DND-41 (cell line): ENCODE results near the gene COG6.

ENCODE experiments used
- ATAC-seq: fragments of 200-7000 bp; cut with Tn5 transposase; 3 replicates; pipeline ENCODE4 v1.9.1; 2021; ENCODE audit warnings: low read depth; ENCODE audit not compliant: insufficient read depth
- DNase-seq: peaks from one replicate; pipeline ENCODE4 v3.0.0-alpha.2; 2020
- H2AFZ ChIP-seq: 2 replicates; pipeline ENCODE4 v1.6.0; 2012; ENCODE audit warnings: low read depth, low read length
- H3K27ac ChIP-seq: 2 replicates; pipeline ENCODE4 v1.5.1; 2012; ENCODE audit warnings: low read length, inconsistent platforms
- H3K27me3 ChIP-seq: fragments of 200-600 bp; sonication (generic); 2 replicates; pipeline ENCODE4 v1.6.0; 2012; ENCODE audit warnings: low read length, mild to moderate bottlenecking, inconsistent platforms; ENCODE audit not compliant: insufficient read depth, poor library complexity
- H3K36me3 ChIP-seq: 2 replicates; pipeline ENCODE4 v1.5.1; 2012; ENCODE audit warnings: low read length, inconsistent platforms; ENCODE audit not compliant: insufficient read depth
- H3K4me1 ChIP-seq: 2 replicates; pipeline ENCODE4 v1.5.1; 2012; ENCODE audit warnings: mild to moderate bottlenecking, low read length; ENCODE audit not compliant: insufficient read depth
- H3K4me2 ChIP-seq: 2 replicates; pipeline ENCODE4 v1.6.0; 2012; ENCODE audit warnings: mild to moderate bottlenecking, moderate library complexity, low read length, inconsistent platforms; ENCODE audit not compliant: insufficient read depth
- H3K4me3 ChIP-seq, 2 experiments: fragments of 200-600 bp in 1 of 2; shearing (Covaris generic) in 1 of 2; 2 replicates each; pipeline ENCODE4 v1.5.1; 2012 to 2016; ENCODE audit warnings: inconsistent platforms in 2 of 2, low read length in 2 of 2, mild to moderate bottlenecking in 2 of 2, low read depth in 1 of 2, moderate library complexity in 1 of 2
- H3K79me2 ChIP-seq: 2 replicates; pipeline ENCODE4 v1.6.0; 2012; ENCODE audit warnings: low read length, inconsistent platforms; ENCODE audit not compliant: insufficient read depth
- H3K9ac ChIP-seq: 2 replicates; pipeline ENCODE4 v1.6.0; 2012; ENCODE audit warnings: low read depth, mild to moderate bottlenecking, inconsistent platforms, low read length, moderate library complexity
- H3K9me3 ChIP-seq: 2 replicates; pipeline ENCODE4 v1.5.1; 2012; ENCODE audit warnings: low read length, moderate library complexity, mild to moderate bottlenecking, inconsistent platforms; ENCODE audit not compliant: insufficient read depth, severe bottlenecking
- H4K20me1 ChIP-seq: 2 replicates; pipeline ENCODE4 v1.6.0; 2012; ENCODE audit warnings: low read length; ENCODE audit not compliant: insufficient read depth
- EZH2 ChIP-seq: IDR thresholded peaks from 3 replicates; pipeline ENCODE4 v1.6.1; 2012; ENCODE audit warnings: borderline replicate concordance, low read depth, mild to moderate bottlenecking, moderate library complexity, low read length, inconsistent platforms; ENCODE audit not compliant: severe bottlenecking
- TF ChIP-seq, protein P1 (sequence below): IDR thresholded peaks from 2 replicates; pipeline ENCODE4 v1.5.1; 2012; ENCODE audit warnings: borderline replicate concordance, low read length, moderate library complexity, mild to moderate bottlenecking; ENCODE audit not compliant: poor library complexity, severe bottlenecking; ENCODE audit errors: extremely low read depth

COG6 gene

DNA sequence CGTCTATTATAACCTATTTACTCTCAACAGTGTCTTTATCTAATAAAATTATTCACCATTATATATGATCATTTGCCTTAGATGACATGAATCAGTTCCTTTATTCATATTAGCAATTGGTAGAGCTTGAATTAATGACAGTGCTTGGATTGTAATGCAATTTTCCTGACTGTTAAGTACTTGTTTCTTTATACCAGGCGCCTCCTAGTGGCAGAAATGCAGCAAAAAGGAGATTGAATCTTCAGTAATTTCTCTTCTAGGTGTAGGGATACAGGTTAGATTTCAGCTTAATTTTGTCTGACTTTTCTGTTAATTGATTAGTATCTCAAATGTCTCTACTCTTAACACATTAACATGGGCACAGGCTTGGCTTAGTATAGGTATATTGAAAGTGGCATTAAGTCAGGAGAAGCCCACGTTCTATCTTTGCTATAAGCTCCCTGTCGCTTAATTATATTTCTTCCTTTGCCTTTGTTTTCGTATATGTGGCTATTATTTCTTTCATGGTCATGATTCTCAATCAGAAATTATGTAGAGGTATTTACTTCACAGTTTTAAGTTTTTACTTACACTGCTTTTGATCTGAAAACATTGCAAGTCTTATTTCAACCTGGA lies 43.3 kb upstream of the COG6 start:
- ATAC-seq (no peak), DNase-seq (peak; percentile 51)
- TF ChIP-seq EZH2: no peak
- TF ChIP-seq, protein P1, sequence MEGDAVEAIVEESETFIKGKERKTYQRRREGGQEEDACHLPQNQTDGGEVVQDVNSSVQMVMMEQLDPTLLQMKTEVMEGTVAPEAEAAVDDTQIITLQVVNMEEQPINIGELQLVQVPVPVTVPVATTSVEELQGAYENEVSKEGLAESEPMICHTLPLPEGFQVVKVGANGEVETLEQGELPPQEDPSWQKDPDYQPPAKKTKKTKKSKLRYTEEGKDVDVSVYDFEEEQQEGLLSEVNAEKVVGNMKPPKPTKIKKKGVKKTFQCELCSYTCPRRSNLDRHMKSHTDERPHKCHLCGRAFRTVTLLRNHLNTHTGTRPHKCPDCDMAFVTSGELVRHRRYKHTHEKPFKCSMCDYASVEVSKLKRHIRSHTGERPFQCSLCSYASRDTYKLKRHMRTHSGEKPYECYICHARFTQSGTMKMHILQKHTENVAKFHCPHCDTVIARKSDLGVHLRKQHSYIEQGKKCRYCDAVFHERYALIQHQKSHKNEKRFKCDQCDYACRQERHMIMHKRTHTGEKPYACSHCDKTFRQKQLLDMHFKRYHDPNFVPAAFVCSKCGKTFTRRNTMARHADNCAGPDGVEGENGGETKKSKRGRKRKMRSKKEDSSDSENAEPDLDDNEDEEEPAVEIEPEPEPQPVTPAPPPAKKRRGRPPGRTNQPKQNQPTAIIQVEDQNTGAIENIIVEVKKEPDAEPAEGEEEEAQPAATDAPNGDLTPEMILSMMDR: peak; percentile 86
- H3K4me1 ChIP-seq: no peaks in the 10 kb centered on the region
- H2AFZ ChIP-seq: no peak overlapping the region
- H3K36me3 ChIP-seq: no peaks in the 10 kb centered on the region
- no peak overlapping the region for H3K4me3 ChIP-seq
- no peak overlapping the region for H3K4me2 ChIP-seq
- no peaks in the 10 kb centered on the region for H3K9me3 ChIP-seq
- no peaks in the 10 kb centered on the region for H3K27me3 ChIP-seq
- no peak overlapping the region for H3K27ac ChIP-seq
- H3K79me2 ChIP-seq: no peaks in the 10 kb centered on the region
- H3K9ac ChIP-seq: no peak overlapping the region
- no peaks in the 10 kb centered on the region for H4K20me1 ChIP-seq

DNA sequence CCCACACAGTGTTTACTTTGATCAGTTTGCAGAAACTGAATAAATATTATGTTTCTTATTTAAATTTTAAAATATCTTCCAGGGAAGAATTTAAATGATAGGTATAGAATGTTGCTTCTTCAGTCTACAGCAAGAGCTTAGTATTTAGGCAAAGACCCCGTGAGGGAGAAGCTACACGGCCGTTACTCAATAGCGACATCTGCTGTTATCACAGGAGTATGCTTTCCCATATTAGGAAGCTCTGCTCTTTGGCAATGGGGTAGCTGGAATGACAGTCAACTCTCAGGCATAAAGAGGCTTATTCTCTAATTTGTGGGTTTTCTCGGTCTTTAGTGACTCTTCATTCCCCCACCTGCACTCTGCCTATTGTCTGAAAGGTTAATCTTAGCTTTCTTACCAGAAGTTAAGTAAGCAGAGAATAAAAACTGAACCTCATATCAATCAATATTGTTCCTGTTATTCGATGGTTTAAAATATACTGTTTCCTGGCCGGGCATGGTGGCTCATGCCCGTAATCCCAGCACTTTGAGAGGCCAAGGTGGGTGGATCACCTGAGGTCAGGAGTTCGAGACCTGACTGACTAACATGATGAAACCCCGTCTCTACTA lies 39.3 kb upstream of the COG6 start:
- ATAC-seq (peak; percentile 93), DNase-seq (peak; percentile 57)
- TF ChIP-seq EZH2: no peak
- TF ChIP-seq, protein P1: peak; percentile 88
- H3K4me3 ChIP-seq: no peak overlapping the region
- no peaks in the 10 kb centered on the region for H3K9me3 ChIP-seq
- H4K20me1 ChIP-seq: no peaks in the 10 kb centered on the region
- H3K9ac ChIP-seq: no peak overlapping the region
- H3K4me2 ChIP-seq: no peak overlapping the region
- no peaks in the 10 kb centered on the region for H3K4me1 ChIP-seq
- no peaks in the 10 kb centered on the region for H3K36me3 ChIP-seq
- no peaks in the 10 kb centered on the region for H3K79me2 ChIP-seq
- H3K27ac ChIP-seq: no peak overlapping the region
- no peak overlapping the region for H2AFZ ChIP-seq
- no peaks in the 10 kb centered on the region for H3K27me3 ChIP-seq

DNA sequence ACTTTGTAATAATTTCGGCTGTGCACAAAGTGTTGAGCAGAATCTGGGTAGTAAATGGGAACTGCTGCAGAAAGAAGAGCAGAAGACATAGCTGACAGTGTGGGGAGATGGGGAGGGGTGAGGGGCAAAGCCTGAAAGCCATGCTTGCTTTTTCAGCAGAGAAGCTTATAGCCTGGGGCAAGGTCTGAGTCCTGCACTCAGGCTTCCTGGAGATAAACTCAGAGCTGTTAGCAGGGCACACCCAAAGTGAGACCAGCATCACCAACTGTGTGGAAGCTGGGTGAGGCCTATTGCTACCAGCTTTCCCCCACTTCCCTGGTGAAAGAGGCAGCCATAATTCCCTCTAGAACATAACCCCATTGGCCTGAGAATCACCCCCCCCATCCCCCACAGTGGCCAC lies 36.9 kb upstream of the COG6 start:
- Histone ChIP-seq H3K27me3 (no peaks in the 10 kb centered on the region), H3K79me2 (no peaks in the 10 kb centered on the region), H4K20me1 (no peaks in the 10 kb centered on the region), H2AFZ (no peak overlapping the region), H3K9ac (no peak overlapping the region), H3K9me3 (no peaks in the 10 kb centered on the region), H3K27ac (no peak overlapping the region), H3K4me2 (no peak overlapping the region), H3K36me3 (no peaks in the 10 kb centered on the region), H3K4me1 (no peaks in the 10 kb centered on the region), H3K4me3 (no peak overlapping the region)
- ATAC-seq (no peak), DNase-seq (no peak)
- TF ChIP-seq, protein P1: no peak
- TF ChIP-seq EZH2: no peak
